GM06990 (cell line): ENCODE measurements around the gene AEBP1.

Experiments used
- DNase-seq: peaks from one replicate; pipeline ENCODE4 v3.0.0-alpha.2; 2011; ENCODE audit not compliant: insufficient read length; ENCODE audit errors: extremely low read depth
- H3K27me3 ChIP-seq: replicated peaks from 2 replicates; pipeline ENCODE4 v1.6.0; 2011; ENCODE audit warnings: low read length; ENCODE audit not compliant: control insufficient read depth, insufficient read depth
- H3K36me3 ChIP-seq: 2 replicates; pipeline ENCODE4 v1.5.1; 2011; ENCODE audit warnings: low read length; ENCODE audit not compliant: control insufficient read depth, insufficient read depth
- H3K4me3 ChIP-seq: replicated peaks from 2 replicates; pipeline ENCODE4 v1.5.1; 2011; ENCODE audit warnings: low read depth, mild to moderate bottlenecking, control low read depth, low read length
- CTCF ChIP-seq: IDR thresholded peaks from 2 replicates; pipeline ENCODE4 v1.5.1; 2011; ENCODE audit warnings: low read length, control low read depth, mild to moderate bottlenecking, inconsistent platforms; ENCODE audit not compliant: insufficient read depth, poor library complexity, severe bottlenecking

AEBP1 gene

GRCh38 chr7:44062903-44063295 is 41.2 kb upstream of the AEBP1 start:
- Histone ChIP-seq H3K4me3 (no peak overlapping the region), H3K36me3 (peaks cover 32% of the 10 kb centered on the region), H3K27me3 (no peaks in the 10 kb centered on the region)
- no peak for TF ChIP-seq CTCF
- DNase-seq: no peak

- no peak for DNase-seq
- H3K4me3 ChIP-seq: no peak overlapping the region
- no peaks in the 10 kb centered on the region for H3K27me3 ChIP-seq
- no peak for TF ChIP-seq CTCF
- peaks cover 26% of the 10 kb centered on the region for H3K36me3 ChIP-seq
These were observed 40.6 kb upstream of the AEBP1 start for GRCh38 chr7:44063547-44063893.

- DNase-seq: no peak
- no peak for TF ChIP-seq CTCF
- Histone ChIP-seq H3K27me3 (no peaks in the 10 kb centered on the region), H3K36me3 (peaks cover 22% of the 10 kb centered on the region), H3K4me3 (no peak overlapping the region)
These were observed 40.1 kb upstream of the AEBP1 start for GRCh38 chr7:44063894-44064651.

- H3K36me3 ChIP-seq: peaks cover 13% of the 10 kb centered on the region
- H3K27me3 ChIP-seq: no peaks in the 10 kb centered on the region
- H3K4me3 ChIP-seq: no peak overlapping the region
- no peak for TF ChIP-seq CTCF
- DNase-seq: no peak
These were observed 39.2 kb upstream of the AEBP1 start for GRCh38 chr7:44064791-44065430.

- DNase-seq: no peak
- Histone ChIP-seq H3K36me3 (peaks cover 10% of the 10 kb centered on the region), H3K4me3 (no peak within 1 kb of the TSS), H3K27me3 (no peaks in the 10 kb centered on the region)
- no peak for TF ChIP-seq CTCF
These were observed 38.6 kb upstream of the AEBP1 start, which contains the start of gene PGAM2 for GRCh38 chr7:44065431-44066110. TSS of gene PGAM2 (minus strand) at chr7:44065567. CDS start at chr7:44065529, 38 bp downstream.
